Measurements from ENCODE around the gene ATP2C2. TPM values are rescaled to one million over a fixed set of nuclear protein-coding genes. Genes with fewer than 3 reads are reported as not detected.

ATP2C2 gene
- polyA plus RNA-seq, 1 donor (not counting 4 experiments of a cell fraction or from before 2014, with no cell fraction given): 0.96 TPM

GRCh38 chr16:84329843-84330684 lies 38.3 kb upstream of the ATP2C2 start:
- Histone ChIP-seq H3K9me3 (ENCODE audit: control insufficient read depth, low read depth, low read length) (no peaks in the 10 kb centered on the region), H3K27ac (ENCODE audit: control insufficient read depth, insufficient read depth, low read length) (no peak overlapping the region), H3K27me3 (ENCODE audit: control insufficient read depth, extremely low read depth, insufficient read depth, low read length) (peaks cover 4% of the 10 kb centered on the region), H3K79me2 (ENCODE audit: control insufficient read depth, insufficient read depth, low read length) (no peaks in the 10 kb centered on the region), H3K9ac (ENCODE audit: control insufficient read depth, extremely low read depth, insufficient read depth, low read length) (no peak overlapping the region), H4K20me1 (ENCODE audit: control insufficient read depth, extremely low read depth, insufficient read depth, low read length) (no peaks in the 10 kb centered on the region), H3K4me1 (ENCODE audit: control insufficient read depth, extremely low read depth, insufficient read depth, low read length) (peaks cover 8% of the 10 kb centered on the region), H2AFZ (ENCODE audit: control insufficient read depth, low read length) (no peak overlapping the region), H3K4me2 (ENCODE audit: control insufficient read depth, extremely low read depth, insufficient read depth, low read depth, low read length) (no peak overlapping the region), H3K36me3 (ENCODE audit: control insufficient read depth in 2 of 2, extremely low read depth in 1 of 2, insufficient read depth in 2 of 2, low read length in 2 of 2) (no peaks in the 10 kb centered on the region), H3K9me1 (ENCODE audit: control insufficient read depth, extremely low read depth, insufficient read depth, low read length) (no peaks in the 10 kb centered on the region), H3K4me3 (ENCODE audit: control insufficient read depth in 2 of 3, extremely low read depth in 1 of 3, insufficient read depth in 2 of 3, low read depth in 1 of 3, low read length in 3 of 3) (no peak overlapping the region)
- dilution Hi-C loops (cut with MboI; ENCODE audit: extremely low pct_ligation_motif_present, low sequenced_read_pairs): no loop called here
- no peak for FAIRE-seq
- DNase-seq (ENCODE audit: low read depth, low spot score): no peak
- TF ChIP-seq EZH2 (IDR thresholded peaks at IDR 0.05; ENCODE audit: low read length): no peak
- TF ChIP-seq, protein P1, sequence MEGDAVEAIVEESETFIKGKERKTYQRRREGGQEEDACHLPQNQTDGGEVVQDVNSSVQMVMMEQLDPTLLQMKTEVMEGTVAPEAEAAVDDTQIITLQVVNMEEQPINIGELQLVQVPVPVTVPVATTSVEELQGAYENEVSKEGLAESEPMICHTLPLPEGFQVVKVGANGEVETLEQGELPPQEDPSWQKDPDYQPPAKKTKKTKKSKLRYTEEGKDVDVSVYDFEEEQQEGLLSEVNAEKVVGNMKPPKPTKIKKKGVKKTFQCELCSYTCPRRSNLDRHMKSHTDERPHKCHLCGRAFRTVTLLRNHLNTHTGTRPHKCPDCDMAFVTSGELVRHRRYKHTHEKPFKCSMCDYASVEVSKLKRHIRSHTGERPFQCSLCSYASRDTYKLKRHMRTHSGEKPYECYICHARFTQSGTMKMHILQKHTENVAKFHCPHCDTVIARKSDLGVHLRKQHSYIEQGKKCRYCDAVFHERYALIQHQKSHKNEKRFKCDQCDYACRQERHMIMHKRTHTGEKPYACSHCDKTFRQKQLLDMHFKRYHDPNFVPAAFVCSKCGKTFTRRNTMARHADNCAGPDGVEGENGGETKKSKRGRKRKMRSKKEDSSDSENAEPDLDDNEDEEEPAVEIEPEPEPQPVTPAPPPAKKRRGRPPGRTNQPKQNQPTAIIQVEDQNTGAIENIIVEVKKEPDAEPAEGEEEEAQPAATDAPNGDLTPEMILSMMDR (optimal IDR thresholded peaks at IDR 0.05 in 1 of 3, IDR thresholded peaks at IDR 0.05 in 1 of 3, conservative IDR thresholded peaks at IDR 0.05 in 1 of 3; ENCODE audit: extremely low read depth in 1 of 3, insufficient read depth in 2 of 3, low read length in 3 of 3): no peak

GRCh38 chr16:84330685-84331050 lies 37.7 kb upstream of the ATP2C2 start:
- no peak for DNase-seq (ENCODE audit: low read depth, low spot score)
- Histone ChIP-seq H3K36me3 (ENCODE audit: control insufficient read depth in 2 of 2, extremely low read depth in 1 of 2, insufficient read depth in 2 of 2, low read length in 2 of 2) (no peaks in the 10 kb centered on the region), H3K27ac (ENCODE audit: control insufficient read depth, insufficient read depth, low read length) (no peak overlapping the region), H3K9me3 (ENCODE audit: control insufficient read depth, low read depth, low read length) (no peaks in the 10 kb centered on the region), H3K4me1 (ENCODE audit: control insufficient read depth, extremely low read depth, insufficient read depth, low read length) (peaks cover 8% of the 10 kb centered on the region), H3K9ac (ENCODE audit: control insufficient read depth, extremely low read depth, insufficient read depth, low read length) (no peak overlapping the region), H3K27me3 (ENCODE audit: control insufficient read depth, extremely low read depth, insufficient read depth, low read length) (peaks cover 4% of the 10 kb centered on the region), H3K9me1 (ENCODE audit: control insufficient read depth, extremely low read depth, insufficient read depth, low read length) (no peaks in the 10 kb centered on the region), H2AFZ (ENCODE audit: control insufficient read depth, low read length) (no peak overlapping the region), H3K4me3 (ENCODE audit: control insufficient read depth in 2 of 3, extremely low read depth in 1 of 3, insufficient read depth in 2 of 3, low read depth in 1 of 3, low read length in 3 of 3) (no peak overlapping the region), H3K79me2 (ENCODE audit: control insufficient read depth, insufficient read depth, low read length) (no peaks in the 10 kb centered on the region), H3K4me2 (ENCODE audit: control insufficient read depth, extremely low read depth, insufficient read depth, low read depth, low read length) (no peak overlapping the region), H4K20me1 (ENCODE audit: control insufficient read depth, extremely low read depth, insufficient read depth, low read length) (no peaks in the 10 kb centered on the region)
- dilution Hi-C loops (cut with MboI; ENCODE audit: extremely low pct_ligation_motif_present, low sequenced_read_pairs): no loop called here
- TF ChIP-seq EZH2 (IDR thresholded peaks at IDR 0.05; ENCODE audit: low read length): no peak
- TF ChIP-seq, protein P1 (optimal IDR thresholded peaks at IDR 0.05 in 1 of 3, IDR thresholded peaks at IDR 0.05 in 1 of 3, conservative IDR thresholded peaks at IDR 0.05 in 1 of 3; ENCODE audit: extremely low read depth in 1 of 3, insufficient read depth in 2 of 3, low read length in 3 of 3): no peak
- no peak for FAIRE-seq
